ENCODE data around the gene RHOC.

DNA sequence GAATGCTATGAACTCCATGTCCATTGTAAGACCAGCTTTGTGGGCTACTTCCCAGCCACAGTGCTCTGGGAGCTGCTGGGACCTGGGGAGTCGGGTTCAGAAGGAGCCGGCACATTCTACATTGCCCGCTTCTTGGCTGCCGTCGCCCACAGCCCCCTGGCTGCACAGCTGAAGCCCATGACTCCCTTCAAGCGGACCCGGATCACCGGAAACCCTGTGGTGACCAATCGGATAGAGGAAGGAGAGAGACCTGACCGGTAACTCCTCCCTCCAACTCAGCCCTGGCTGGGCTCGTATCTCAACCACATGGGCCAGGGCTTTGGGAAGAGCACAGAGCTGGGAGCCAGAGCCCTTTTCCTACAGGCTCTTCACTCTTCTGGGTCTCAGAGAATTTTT lies 17.1 kb downstream of the RHOC start:
- no peak for TF ChIP-seq CTCF (IDR thresholded peaks at IDR 0.05)
- no peak for TF ChIP-seq POLR2AphosphoS5 (IDR thresholded peaks at IDR 0.05; ENCODE audit: low read depth, low read length)
- no peak for TF ChIP-seq SIN3A (IDR thresholded peaks at IDR 0.05; ENCODE audit: borderline replicate concordance, insufficient read depth, low read depth, low read length)

Data from Panc1 (cell line).